Fibroblast of skin of right quadriceps (primary cell): Measurements from ENCODE around the gene CDKN3.
"Not testable (repeated sequence)": the region's sequence is repeated elsewhere in the genome, so short reads cannot be mapped to it uniquely, and the experiment has no call there.

ENCODE experiments used
- DNase-seq: peaks from one replicate; pipeline ENCODE4 v3.0.0-alpha.2; 2013

CDKN3 gene

DNA sequence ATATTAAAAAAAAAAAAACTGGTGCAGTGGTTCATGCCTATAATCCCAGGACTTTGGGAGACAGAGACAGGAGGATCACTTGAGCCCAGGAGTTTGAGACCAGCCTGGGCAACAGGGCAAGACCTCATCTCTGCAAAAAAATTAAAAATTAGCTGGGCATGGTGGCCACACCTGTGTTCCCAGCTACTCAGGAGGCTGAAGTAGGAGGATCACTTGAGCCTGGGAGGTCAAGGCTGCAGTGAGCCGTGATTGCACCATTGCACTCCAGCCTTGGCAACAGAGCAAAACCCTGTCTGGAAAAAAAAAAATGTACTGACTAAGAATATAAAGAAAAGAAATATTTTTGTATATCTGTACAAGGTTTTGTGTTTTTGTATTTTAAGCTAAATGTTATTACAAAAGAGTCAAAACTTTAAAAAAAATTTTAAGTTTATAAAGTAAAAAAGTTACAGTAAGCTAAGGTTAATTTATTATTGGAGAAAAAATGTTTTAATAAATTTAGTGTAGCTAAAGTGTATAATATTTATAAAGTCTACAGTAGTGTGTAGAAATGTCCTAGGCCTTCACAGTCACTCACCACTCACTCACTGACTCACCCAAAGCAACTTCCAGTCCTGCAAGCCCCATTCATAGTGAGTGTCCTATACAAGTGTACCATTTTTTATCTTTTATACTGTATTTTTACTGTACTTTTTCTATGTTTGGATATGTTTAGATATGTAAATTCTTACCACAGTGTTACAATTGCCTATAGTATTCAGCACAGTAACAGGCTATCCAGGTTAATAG, 60.2 kb downstream of the CDKN3 start:
- DNase-seq, result not testable (repeated sequence)

DNA sequence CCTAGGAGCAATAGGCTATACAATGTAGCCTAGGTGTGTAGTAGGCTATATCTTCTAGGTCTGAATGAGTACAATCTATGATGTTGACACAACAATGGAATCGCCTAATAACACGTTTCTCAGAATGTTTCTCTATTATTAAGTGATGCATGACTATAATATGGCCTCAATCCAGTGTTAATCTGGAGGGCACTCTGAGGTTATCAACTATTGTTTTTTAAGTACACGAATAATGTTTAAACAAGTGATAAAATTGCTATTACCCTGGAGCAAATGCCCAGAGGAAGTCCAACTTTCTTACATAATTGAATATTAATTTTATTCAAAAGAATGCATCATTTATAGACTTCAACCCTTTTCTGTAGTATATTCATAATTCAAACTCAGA, 60.8 kb downstream of the CDKN3 start:
- no peak for DNase-seq

DNA sequence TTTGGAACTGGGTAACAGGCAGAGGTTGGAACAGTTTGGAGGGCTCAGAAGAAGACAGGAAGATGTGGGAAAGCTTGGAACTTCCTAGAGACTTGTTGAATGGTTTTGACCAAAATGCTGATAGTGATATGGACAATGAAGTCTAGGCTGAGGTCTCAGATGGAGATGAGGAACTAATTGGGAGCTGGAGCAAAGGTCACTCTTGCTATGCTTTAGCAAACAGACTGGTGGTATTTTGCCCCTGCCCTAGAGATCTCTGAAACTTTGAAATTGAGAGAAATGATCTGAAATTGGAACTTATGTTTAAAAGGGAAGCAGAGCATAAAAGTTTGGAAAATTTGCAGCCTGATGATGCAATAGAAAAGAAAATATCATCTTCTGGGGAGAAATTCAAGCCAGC, 61.7 kb downstream of the CDKN3 start:
- not testable (repeated sequence) for DNase-seq

DNA sequence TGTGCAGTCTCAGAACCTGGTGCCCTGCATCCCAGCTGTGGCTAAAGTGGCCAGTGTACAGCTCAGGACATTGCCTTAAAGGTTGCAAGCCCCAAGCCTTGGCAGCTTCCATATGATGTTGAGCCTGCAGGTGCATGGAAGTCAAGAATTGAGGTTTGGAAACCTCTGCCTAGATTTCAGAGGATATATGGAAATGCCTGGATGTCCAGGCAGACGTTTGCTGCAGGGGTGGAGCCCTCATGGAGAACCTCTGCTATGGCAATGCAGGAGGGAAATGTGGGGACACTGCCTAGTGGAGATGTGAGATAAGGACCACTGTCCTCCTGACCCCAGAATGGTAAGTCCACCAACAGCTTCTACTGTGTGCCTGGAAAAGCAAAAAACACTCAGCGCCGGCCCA, 62.3 kb downstream of the CDKN3 start:
- no peak for DNase-seq

DNA sequence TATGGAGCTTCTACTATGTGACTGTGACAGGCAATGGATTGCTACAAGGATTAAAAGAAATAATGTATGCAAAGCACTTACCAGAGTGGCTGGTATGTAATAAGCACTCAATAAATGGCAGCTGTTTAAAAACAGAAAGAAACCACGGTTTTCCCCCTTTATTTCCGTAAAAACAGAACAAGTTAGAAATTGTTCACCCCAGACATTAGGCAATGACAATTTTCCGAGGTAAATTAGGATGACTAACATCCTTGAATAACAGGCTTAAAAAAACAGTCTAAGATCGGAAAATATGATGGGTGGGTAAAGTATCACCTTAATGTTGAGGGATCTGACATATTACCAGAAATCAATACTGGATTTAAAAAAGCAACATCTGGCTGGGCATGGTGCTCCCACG, 65.2 kb downstream of the CDKN3 start:
- no peak for DNase-seq

DNA sequence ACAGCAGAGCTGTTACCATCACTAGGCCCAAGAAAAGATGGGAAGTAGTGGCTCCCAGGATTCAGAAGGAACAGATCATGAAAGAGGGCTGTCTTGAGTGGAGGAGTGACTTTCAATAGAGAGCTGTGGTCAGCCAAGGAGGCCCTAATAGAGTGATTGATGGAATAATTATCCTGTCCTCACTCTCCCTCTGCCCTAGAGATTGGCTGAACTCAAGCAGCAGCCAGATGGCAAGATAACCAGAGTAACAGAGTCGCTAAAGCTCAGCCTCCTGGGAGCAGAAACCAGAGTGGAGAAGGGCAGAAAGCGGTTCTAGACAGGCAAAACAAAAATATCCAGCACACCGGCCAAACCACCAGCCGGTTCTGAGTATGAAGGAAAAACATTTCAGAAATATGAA, 68.8 kb downstream of the CDKN3 start:
- no peak for DNase-seq

DNA sequence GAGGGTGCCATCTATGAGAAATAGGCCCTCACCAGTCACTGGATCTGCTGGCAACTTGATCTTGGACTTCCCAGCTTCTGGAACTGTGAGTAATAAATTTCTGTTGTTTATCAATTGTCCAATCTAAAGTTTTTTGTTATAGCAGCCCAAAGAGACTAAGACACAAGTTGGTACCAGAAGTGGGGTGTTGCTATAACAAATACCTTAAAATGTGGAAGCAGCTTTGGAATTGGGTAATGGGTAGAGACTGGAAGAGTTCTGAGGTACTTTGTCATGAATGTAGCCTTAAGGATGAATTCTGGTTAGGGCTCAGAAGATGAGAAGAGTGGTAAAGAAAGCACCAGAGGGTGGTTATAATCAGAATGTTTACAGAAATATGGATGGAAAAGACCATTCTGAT, 70.5 kb downstream of the CDKN3 start:
- DNase-seq, result no peak
